Measurements from ENCODE around the gene MED14. TPM values are rescaled to one million over a fixed set of nuclear protein-coding genes. Genes with fewer than 3 reads are reported as not detected.

MED14 gene
- total and polyA plus RNA-seq, 2 of the 8 experiments (the other 6 are each of a cell fraction or from before 2014, with no cell fraction given): 79.7 to 117 TPM

DNA sequence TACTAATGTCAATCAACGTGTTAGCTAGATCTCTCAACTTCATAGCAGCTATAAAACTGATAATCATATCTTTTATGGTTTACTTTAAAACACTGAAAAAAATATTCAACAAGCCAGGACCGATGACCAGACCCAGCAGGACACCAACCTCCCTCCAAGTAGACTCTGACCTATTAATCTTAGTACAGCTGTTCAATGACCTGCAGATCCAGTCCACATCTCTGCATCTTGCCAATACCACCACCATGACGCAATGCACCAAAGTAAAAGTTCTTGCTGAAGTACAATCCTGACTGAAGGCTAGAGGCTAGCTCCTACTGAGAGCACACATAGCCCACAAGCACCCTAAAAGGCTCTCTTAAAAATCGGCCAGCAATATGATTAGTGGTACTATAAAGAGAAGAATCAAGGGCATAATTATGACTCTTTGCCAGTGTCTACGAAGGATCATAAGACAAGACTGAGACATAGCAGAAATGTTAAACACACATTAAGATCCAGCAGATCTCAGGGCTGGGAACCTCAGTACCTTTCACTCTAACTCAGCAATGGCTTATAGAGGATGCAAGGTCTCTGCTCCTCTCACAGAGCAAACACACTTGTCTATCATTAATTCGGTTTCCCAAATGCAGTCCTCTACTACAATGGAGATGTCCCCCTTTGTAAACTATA, 7.6 kb downstream of the MED14 start:
- Histone ChIP-seq H3K4me2 (ENCODE audit: insufficient read depth in 1 of 2, low read depth in 2 of 2, low read length in 2 of 2) (no peak overlapping the region), H3K27me3 (replicated peaks in 1 of 4; ENCODE audit: control insufficient read depth in 3 of 4, extremely low read depth in 1 of 4, insufficient read depth in 3 of 4, low read length in 3 of 4) (no peaks in the 10 kb centered on the region), H4K91ac (replicated peaks; ENCODE audit: insufficient read length, low read length) (no peak overlapping the region), H4K5ac (ENCODE audit: insufficient read length, low read depth, low read length) (no peak overlapping the region), H2BK20ac (ENCODE audit: low read length) (no peak overlapping the region), H3K23ac (ENCODE audit: insufficient read length) (no peak overlapping the region), H3K4ac (replicated peaks; ENCODE audit: insufficient read length, low read depth, low read length) (no peak overlapping the region), H2AK5ac (ENCODE audit: low read depth, low read length) (no peak overlapping the region), H2BK12ac (ENCODE audit: low read depth, low read length) (no peak overlapping the region), H3K56ac (replicated peaks; ENCODE audit: insufficient read length, low read depth, low read length) (no peak overlapping the region), H2AFZ (ENCODE audit: low read length) (no peak overlapping the region), H3K9me3 (ENCODE audit: insufficient read depth in 2 of 2, low read depth in 1 of 2, low read length in 1 of 2) (no peaks in the 10 kb centered on the region), H3K18ac (ENCODE audit: extremely low read depth, low read length) (no peak overlapping the region), H2BK120ac (replicated peaks; ENCODE audit: low read depth, low read length) (no peak overlapping the region), H3K27ac (ENCODE audit: low read depth, low read length) (no peak overlapping the region), H3K79me1 (ENCODE audit: low read depth, low read length) (no peaks in the 10 kb centered on the region), H3K9ac (replicated peaks in 1 of 4; ENCODE audit: extremely low read depth in 1 of 4, low read depth in 3 of 4, low read length in 3 of 4) (no peak overlapping the region), H4K8ac (ENCODE audit: extremely low read depth, insufficient read depth, low read length) (no peak overlapping the region), H3K4me3 (ENCODE audit: extremely low read depth in 1 of 4, insufficient read depth in 2 of 4, low read depth in 3 of 4, low read length in 4 of 4) (no peak overlapping the region), H3K23me2 (ENCODE audit: low read depth, low read length) (0 out of 2 replicates have a peak, but pooled peaks cover 1% of the 10 kb centered on the region), H3K4me1 (replicated peaks in 1 of 4; ENCODE audit: control insufficient read depth in 3 of 4, insufficient read depth in 4 of 4, low read length in 3 of 4) (peaks cover 0 to 3% (median 0%) of the 10 kb centered on the region in 4 experiments; a peak in 1 of 7 replicates), H4K20me1 (replicated peaks in 1 of 2; ENCODE audit: control insufficient read depth in 1 of 2, insufficient read depth in 2 of 2, low read length in 2 of 2) (peaks cover 9 to 11% of the 10 kb centered on the region in 2 experiments), H3K14ac (ENCODE audit: insufficient read length) (no peak overlapping the region), H2BK15ac (ENCODE audit: low read length) (no peak overlapping the region), H3K36me3 (ENCODE audit: control insufficient read depth in 2 of 4, insufficient read depth in 4 of 4, low read length in 3 of 4) (peaks cover 0 to 53% (median 4%) of the 10 kb centered on the region in 4 experiments; a peak in 3 of 8 replicates), H3K79me2 (ENCODE audit: control insufficient read depth in 1 of 2, insufficient read depth in 2 of 2, low read length in 2 of 2) (peaks cover 21 to 99% of the 10 kb centered on the region in 2 experiments), H2BK5ac (ENCODE audit: low read depth, low read length) (no peak overlapping the region)
- no peak for DNase-seq (ENCODE audit: low read depth in 1 of 2, low spot score in 2 of 2)
- POLR2A ChIA-PET (ENCODE audit: partially characterized antibody): no interaction called here
- WGBS, 2 experiments (ENCODE audit: extremely low coverage in 1 of 2, insufficient coverage in 1 of 2, insufficient read length in 1 of 2, insufficient replicate concordance in 2 of 2, low coverage in 1 of 2, low lambda C conversion rate in 2 of 2, missing lambda C conversion rate in 1 of 2): 89% methylated on average over 6 of the region's 6 CpGs; no CpG with 5 or more reads in 1 of the 2 experiments
- CTCF ChIA-PET (ENCODE audit: partially characterized antibody): no interaction called here
- FAIRE-seq: no peak
- TF ChIP-seq SRF (IDR thresholded peaks at IDR 0.05; ENCODE audit: low read depth, low read length) (no peak), YY1 (IDR thresholded peaks at IDR 0.05; ENCODE audit: low read depth, low read length) (no peak), GTF2F1 (IDR thresholded peaks at IDR 0.05; ENCODE audit: borderline replicate concordance, low read depth, low read length) (no peak), RFX5 (IDR thresholded peaks at IDR 0.05; ENCODE audit: borderline replicate concordance, low read depth, low read length) (no peak)
- TF ChIP-seq, protein P1, sequence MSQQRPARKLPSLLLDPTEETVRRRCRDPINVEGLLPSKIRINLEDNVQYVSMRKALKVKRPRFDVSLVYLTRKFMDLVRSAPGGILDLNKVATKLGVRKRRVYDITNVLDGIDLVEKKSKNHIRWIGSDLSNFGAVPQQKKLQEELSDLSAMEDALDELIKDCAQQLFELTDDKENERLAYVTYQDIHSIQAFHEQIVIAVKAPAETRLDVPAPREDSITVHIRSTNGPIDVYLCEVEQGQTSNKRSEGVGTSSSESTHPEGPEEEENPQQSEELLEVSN (IDR thresholded peaks at IDR 0.05): no peak
